H9 (cell line): ENCODE results near the gene B3GALNT2. TPM values are rescaled to one million over a fixed set of nuclear protein-coding genes. Genes with fewer than 3 reads are reported as not detected.

Experiments used
- DNase-seq: peaks from one replicate; pipeline ENCODE4 v3.0.0-alpha.2; 2017
- H2AFZ ChIP-seq: one replicate; pipeline ENCODE4 v1.6.1; 2013; ENCODE audit warnings: mild to moderate bottlenecking, low read length, control low read depth, moderate library complexity
- H2AK5ac ChIP-seq: 2 replicates; pipeline ENCODE4 v1.6.1; 2013; ENCODE audit warnings: low read length, control low read depth, mixed read lengths; ENCODE audit not compliant: insufficient read length
- H2BK120ac ChIP-seq: one replicate; pipeline ENCODE4 v1.6.1; 2013; ENCODE audit warnings: low read depth, mild to moderate bottlenecking, low read length, control low read depth, inconsistent platforms; ENCODE audit not compliant: poor library complexity, severe bottlenecking
- H2BK12ac ChIP-seq: 2 replicates; pipeline ENCODE4 v1.6.1; 2013; ENCODE audit warnings: low read length, control low read depth, mixed read lengths, low read depth; ENCODE audit not compliant: insufficient read length
- H2BK15ac ChIP-seq: 2 replicates; pipeline ENCODE4 v1.6.1; 2013; ENCODE audit warnings: low read depth, low read length, control low read depth
- H2BK20ac ChIP-seq: one replicate; pipeline ENCODE4 v1.6.1; 2013; ENCODE audit warnings: low read depth, mild to moderate bottlenecking, low read length, control low read depth, inconsistent platforms; ENCODE audit not compliant: poor library complexity, severe bottlenecking
- H2BK5ac ChIP-seq: 2 replicates; pipeline ENCODE4 v1.6.1; 2013; ENCODE audit warnings: low read length, control low read depth, mixed read lengths; ENCODE audit not compliant: insufficient read length
- H3K14ac ChIP-seq: 2 replicates; pipeline ENCODE4 v1.6.1; 2013; ENCODE audit warnings: low read length, control low read depth; ENCODE audit not compliant: insufficient read depth
- H3K18ac ChIP-seq: 2 replicates; pipeline ENCODE4 v1.6.1; 2013; ENCODE audit warnings: low read depth, mild to moderate bottlenecking, mixed read lengths, low read length, control low read depth; ENCODE audit not compliant: insufficient read length
- H3K23ac ChIP-seq: 2 replicates; pipeline ENCODE4 v1.6.1; 2013; ENCODE audit warnings: low read length, control low read depth, mixed read lengths, low read depth; ENCODE audit not compliant: insufficient read length
- H3K23me2 ChIP-seq: 2 replicates; pipeline ENCODE4 v1.6.1; 2013; ENCODE audit warnings: low read depth, mild to moderate bottlenecking, mixed read lengths, low read length, control low read depth; ENCODE audit not compliant: insufficient read length, poor library complexity, severe bottlenecking
- H3K27ac ChIP-seq: 2 replicates; pipeline ENCODE4 v1.5.1; 2013; ENCODE audit warnings: low read length, control low read depth, mixed read lengths, low read depth; ENCODE audit not compliant: insufficient read length
- H3K27me3 ChIP-seq: 2 replicates; pipeline ENCODE4 v1.6.1; 2013; ENCODE audit warnings: low read length, control low read depth, inconsistent platforms; ENCODE audit not compliant: insufficient read depth
- H3K4ac ChIP-seq: 2 replicates; pipeline ENCODE4 v1.6.1; 2013; ENCODE audit warnings: low read depth, mild to moderate bottlenecking, control low read depth, inconsistent platforms, low read length, moderate library complexity
- H3K4me1 ChIP-seq: 2 replicates; pipeline ENCODE4 v1.6.1; 2013; ENCODE audit warnings: low read length, control low read depth, inconsistent platforms; ENCODE audit not compliant: insufficient read depth
- H3K4me2 ChIP-seq: 2 replicates; pipeline ENCODE4 v1.6.1; 2013; ENCODE audit warnings: low read length, control low read depth, mixed read lengths; ENCODE audit not compliant: insufficient read length, insufficient read depth
- H3K56ac ChIP-seq: 2 replicates; pipeline ENCODE4 v1.6.1; 2013; ENCODE audit warnings: low read depth, mild to moderate bottlenecking, mixed read lengths, low read length, control low read depth; ENCODE audit not compliant: insufficient read length
- H3K79me1 ChIP-seq: 2 replicates; pipeline ENCODE4 v1.6.1; 2013; ENCODE audit warnings: low read depth, mild to moderate bottlenecking, moderate library complexity, low read length, control low read depth, inconsistent platforms; ENCODE audit not compliant: insufficient read depth, poor library complexity, severe bottlenecking
- H3K79me2 ChIP-seq: 2 replicates; pipeline ENCODE4 v1.6.1; 2013; ENCODE audit warnings: low read length, control low read depth, inconsistent platforms; ENCODE audit not compliant: insufficient read depth
- H3K9ac ChIP-seq: 2 replicates; pipeline ENCODE4 v1.6.1; 2013; ENCODE audit warnings: low read length, control low read depth, mixed read lengths; ENCODE audit not compliant: insufficient read length; ENCODE audit errors: extremely low read depth
- H3K9me3 ChIP-seq: one replicate; pipeline ENCODE4 v1.6.1; 2013; ENCODE audit warnings: low read depth, low read length, inconsistent platforms; ENCODE audit not compliant: control insufficient read depth
- H3T11ph ChIP-seq: one replicate; pipeline ENCODE4 v1.6.1; 2013; ENCODE audit warnings: mild to moderate bottlenecking, low read length, control low read depth, inconsistent platforms
- H4K20me1 ChIP-seq: one replicate; pipeline ENCODE4 v1.6.1; 2013; ENCODE audit not compliant: control insufficient read depth, insufficient read length, insufficient read depth
- H4K5ac ChIP-seq: 2 replicates; pipeline ENCODE4 v1.6.1; 2013; ENCODE audit warnings: low read depth, mild to moderate bottlenecking, mixed read lengths, low read length, control low read depth; ENCODE audit not compliant: insufficient read length
- H4K8ac ChIP-seq: replicated peaks from 2 replicates; pipeline ENCODE4 v1.6.1; 2013; ENCODE audit warnings: low read length, control low read depth, mixed read lengths, low read depth; ENCODE audit not compliant: insufficient read length
- H4K91ac ChIP-seq: 2 replicates; pipeline ENCODE4 v1.6.1; 2013; ENCODE audit warnings: low read depth, mild to moderate bottlenecking, moderate library complexity, mixed read lengths, low read length, control low read depth; ENCODE audit not compliant: insufficient read length
- H3K27ac Mint-ChIP-seq, 3 experiments: 2 replicates in 2 of 3; 3 replicates in 1 of 3; pipeline ENCODE4 v1.8.0; 2020 to 2021; ENCODE audit warnings: mixed read lengths in 3 of 3, mild to moderate bottlenecking in 1 of 3, moderate library complexity in 1 of 3
- H3K27me3 Mint-ChIP-seq: 2 replicates; pipeline ENCODE4 v1.8.0; 2021; ENCODE audit warnings: low read depth, mild to moderate bottlenecking, moderate library complexity, mixed read lengths
- H3K36me3 Mint-ChIP-seq, 3 experiments: 2 replicates in 2 of 3; 3 replicates in 1 of 3; pipeline ENCODE4 v1.8.0; 2020 to 2021; ENCODE audit warnings: low read depth in 3 of 3, mixed read lengths in 3 of 3; ENCODE audit not compliant: insufficient read depth in 1 of 3
- H3K4me1 Mint-ChIP-seq, 2 experiments: 2 replicates each; pipeline ENCODE4 v1.8.0; 2020; ENCODE audit warnings: mixed read lengths in 2 of 2
- H3K4me3 Mint-ChIP-seq, 2 experiments: 2 replicates in 1 of 2; 3 replicates in 1 of 2; pipeline ENCODE4 v1.8.0; 2020 to 2021; ENCODE audit warnings: mild to moderate bottlenecking in 2 of 2, mixed read lengths in 2 of 2, moderate library complexity in 1 of 2
- H3K9me3 Mint-ChIP-seq, 2 experiments: 2 replicates in 1 of 2; 3 replicates in 1 of 2; pipeline ENCODE4 v1.8.0; 2020; ENCODE audit warnings: mild to moderate bottlenecking in 2 of 2, mixed read lengths in 2 of 2, moderate library complexity in 1 of 2
- WGBS: extraction: QIAGEN DNeasy Blood & Tissue Kit; methylation state at CpG from one replicate; pipeline ENCODE4 v1.1.7; 2013; ENCODE audit warnings: missing lambda C conversion rate, low lambda C conversion rate, mixed read lengths; ENCODE audit not compliant: insufficient read length; ENCODE audit errors: extremely low coverage; 5-methylcytosine and 5-hydroxymethylcytosine counted together
- total RNA-seq: library from RNA; stranded (reverse); gene quantifications from 2 replicates; pipeline ENCODE4 v1.2.1, GENCODE V29; 2021
- TF ChIP-seq, protein P1 (sequence below): fragments of 200-600 bp; sonication (generic); conservative IDR thresholded peaks from 3 replicates; pipeline ENCODE4 v1.8.0; 2021; ENCODE audit warnings: antibody characterized with exemption, mild to moderate bottlenecking

The B3GALNT2 gene
- total RNA-seq, 1 experiment from 2014 or later = 27.8 TPM

- Histone ChIP-seq H3K23ac (no peak overlapping the region), H3K14ac (no peak overlapping the region), H2BK120ac (no peak overlapping the region), H2BK12ac (no peak overlapping the region), H4K20me1 (no peaks in the 10 kb centered on the region), H2AK5ac (no peak overlapping the region), H2BK15ac (no peak overlapping the region), H3K4me2 (no peak overlapping the region), H3K9me3 (no peaks in the 10 kb centered on the region), H3K23me2 (no peaks in the 10 kb centered on the region), H2BK5ac (no peak overlapping the region), H3K4ac (no peak overlapping the region), H3K79me1 (no peaks in the 10 kb centered on the region), H4K8ac (no peak overlapping the region), H3K9ac (no peak overlapping the region), H4K5ac (no peak overlapping the region), H3K56ac (no peak overlapping the region), H2BK20ac (no peak overlapping the region), H3K27ac (no peak overlapping the region), H2AFZ (no peak overlapping the region), H3T11ph (no peak overlapping the region), H4K91ac (no peak overlapping the region), H3K18ac (no peak overlapping the region), H3K27me3 (no peaks in the 10 kb centered on the region), H3K79me2 (no peaks in the 10 kb centered on the region), H3K4me1 (no peaks in the 10 kb centered on the region)
- no peaks in the 10 kb centered on the region for H3K9me3 Mint-ChIP-seq
- no peaks in the 10 kb centered on the region; a peak in 1 of 4 replicates for H3K4me1 Mint-ChIP-seq
- peaks cover 7 to 47% (median 18%) of the 10 kb centered on the region in 3 experiments; a peak in 6 of 7 replicates for H3K36me3 Mint-ChIP-seq
- no CpG with 5 or more reads among the region's 4 CpGs for WGBS
- H3K27ac Mint-ChIP-seq = no peak overlapping the region; a peak in 1 of 7 replicates
- no peak for DNase-seq
- TF ChIP-seq, protein P1, sequence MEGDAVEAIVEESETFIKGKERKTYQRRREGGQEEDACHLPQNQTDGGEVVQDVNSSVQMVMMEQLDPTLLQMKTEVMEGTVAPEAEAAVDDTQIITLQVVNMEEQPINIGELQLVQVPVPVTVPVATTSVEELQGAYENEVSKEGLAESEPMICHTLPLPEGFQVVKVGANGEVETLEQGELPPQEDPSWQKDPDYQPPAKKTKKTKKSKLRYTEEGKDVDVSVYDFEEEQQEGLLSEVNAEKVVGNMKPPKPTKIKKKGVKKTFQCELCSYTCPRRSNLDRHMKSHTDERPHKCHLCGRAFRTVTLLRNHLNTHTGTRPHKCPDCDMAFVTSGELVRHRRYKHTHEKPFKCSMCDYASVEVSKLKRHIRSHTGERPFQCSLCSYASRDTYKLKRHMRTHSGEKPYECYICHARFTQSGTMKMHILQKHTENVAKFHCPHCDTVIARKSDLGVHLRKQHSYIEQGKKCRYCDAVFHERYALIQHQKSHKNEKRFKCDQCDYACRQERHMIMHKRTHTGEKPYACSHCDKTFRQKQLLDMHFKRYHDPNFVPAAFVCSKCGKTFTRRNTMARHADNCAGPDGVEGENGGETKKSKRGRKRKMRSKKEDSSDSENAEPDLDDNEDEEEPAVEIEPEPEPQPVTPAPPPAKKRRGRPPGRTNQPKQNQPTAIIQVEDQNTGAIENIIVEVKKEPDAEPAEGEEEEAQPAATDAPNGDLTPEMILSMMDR = no peak
- no peaks in the 10 kb centered on the region for H3K27me3 Mint-ChIP-seq
- no peak overlapping the region for H3K4me3 Mint-ChIP-seq
Observed at GRCh38 chr1:235455823-235456222, 48.4 kb downstream of the B3GALNT2 start.
